ENCODE data around the gene ZKSCAN5. TPM values are rescaled to one million over a fixed set of nuclear protein-coding genes. Genes with fewer than 3 reads are reported as not detected.

The ZKSCAN5 gene
- total RNA-seq, 1 experiment from 2014 or later = 13.3 TPM

DNA sequence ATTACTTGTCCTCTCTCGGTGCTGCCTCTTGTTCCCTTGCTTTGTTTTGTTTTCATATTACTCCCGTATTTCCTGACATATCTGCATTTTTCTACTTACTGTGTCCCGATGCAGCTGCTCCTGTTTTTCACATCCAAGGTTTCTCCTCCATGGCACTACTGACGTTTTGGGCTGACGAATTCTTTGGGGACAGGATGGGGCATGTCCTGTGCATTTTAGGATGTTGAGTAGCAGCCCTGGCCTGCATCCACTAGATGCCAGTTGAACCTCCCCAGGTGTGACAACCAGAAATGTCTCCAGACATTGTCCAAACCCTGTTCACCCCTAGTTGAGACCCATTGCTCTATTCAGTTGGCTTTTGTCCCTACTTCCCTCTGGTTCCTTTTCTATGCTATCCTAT, 19.4 kb upstream of the ZKSCAN5 start:
- H3K4me1 ChIP-seq (ENCODE audit: insufficient read depth, low read length, poor library complexity, severe bottlenecking) = no peaks in the 10 kb centered on the region
- TF ChIP-seq EZH2 (IDR thresholded peaks at IDR 0.05; ENCODE audit: borderline replicate concordance, low read depth, low read length, poor library complexity, severe bottlenecking) = no peak
- TF ChIP-seq, protein P1, sequence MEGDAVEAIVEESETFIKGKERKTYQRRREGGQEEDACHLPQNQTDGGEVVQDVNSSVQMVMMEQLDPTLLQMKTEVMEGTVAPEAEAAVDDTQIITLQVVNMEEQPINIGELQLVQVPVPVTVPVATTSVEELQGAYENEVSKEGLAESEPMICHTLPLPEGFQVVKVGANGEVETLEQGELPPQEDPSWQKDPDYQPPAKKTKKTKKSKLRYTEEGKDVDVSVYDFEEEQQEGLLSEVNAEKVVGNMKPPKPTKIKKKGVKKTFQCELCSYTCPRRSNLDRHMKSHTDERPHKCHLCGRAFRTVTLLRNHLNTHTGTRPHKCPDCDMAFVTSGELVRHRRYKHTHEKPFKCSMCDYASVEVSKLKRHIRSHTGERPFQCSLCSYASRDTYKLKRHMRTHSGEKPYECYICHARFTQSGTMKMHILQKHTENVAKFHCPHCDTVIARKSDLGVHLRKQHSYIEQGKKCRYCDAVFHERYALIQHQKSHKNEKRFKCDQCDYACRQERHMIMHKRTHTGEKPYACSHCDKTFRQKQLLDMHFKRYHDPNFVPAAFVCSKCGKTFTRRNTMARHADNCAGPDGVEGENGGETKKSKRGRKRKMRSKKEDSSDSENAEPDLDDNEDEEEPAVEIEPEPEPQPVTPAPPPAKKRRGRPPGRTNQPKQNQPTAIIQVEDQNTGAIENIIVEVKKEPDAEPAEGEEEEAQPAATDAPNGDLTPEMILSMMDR (conservative IDR thresholded peaks at IDR 0.05; ENCODE audit: low read depth, low read length) = no peak
- intact Hi-C loops (cut with micrococcal nuclease; ENCODE audit: unreplicated experiment) = no loop called here
- POLR2A ChIA-PET (ENCODE audit: low non-redundant PET) = no interaction called here
- DNase-seq (ENCODE audit: low spot score) = no peak
- H3K36me3 ChIP-seq (ENCODE audit: insufficient read depth, low read length, poor library complexity, severe bottlenecking) = peaks cover 10% of the 10 kb centered on the region
- no peaks in the 10 kb centered on the region for H3K27me3 ChIP-seq (replicated peaks; ENCODE audit: insufficient read depth, low read depth, low read length, poor library complexity)
- H3K9me3 ChIP-seq (ENCODE audit: low read depth, low read length, poor library complexity, severe bottlenecking) = no peaks in the 10 kb centered on the region
- no peak overlapping the region for H3K4me3 ChIP-seq (ENCODE audit: low read depth, low read length, poor library complexity, severe bottlenecking)
- H3K27ac ChIP-seq (ENCODE audit: low read depth, low read length, poor library complexity, severe bottlenecking) = no peak overlapping the region
- CTCF ChIA-PET = no interaction called here
- BruUV-seq (replicated peaks) = no TSS peak

DNA sequence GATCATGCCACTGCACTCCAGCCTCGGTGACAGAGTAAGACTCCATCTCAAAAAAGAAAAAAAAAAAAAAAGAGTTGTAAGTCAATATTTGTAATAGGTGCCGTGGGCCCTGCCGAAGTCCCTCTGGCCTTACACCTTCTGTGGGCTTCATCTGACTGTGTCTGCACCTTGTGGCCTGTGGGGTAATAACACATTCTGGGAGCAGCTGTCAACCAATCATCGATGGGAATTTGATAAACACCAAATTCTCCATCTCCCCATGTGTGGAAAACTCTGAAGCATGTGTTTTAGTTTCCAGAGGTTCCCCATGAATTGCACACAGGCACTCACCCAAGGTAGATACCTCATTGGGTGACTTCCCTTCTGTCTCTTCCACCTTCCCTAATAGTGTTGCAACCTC, 15.2 kb upstream of the ZKSCAN5 start:
- peaks cover 17% of the 10 kb centered on the region for H3K36me3 ChIP-seq (ENCODE audit: insufficient read depth, low read length, poor library complexity, severe bottlenecking)
- H3K4me1 ChIP-seq (ENCODE audit: insufficient read depth, low read length, poor library complexity, severe bottlenecking) = no peaks in the 10 kb centered on the region
- no peak for DNase-seq (ENCODE audit: low spot score)
- no TSS peak for BruUV-seq (replicated peaks)
- TF ChIP-seq EZH2 (IDR thresholded peaks at IDR 0.05; ENCODE audit: borderline replicate concordance, low read depth, low read length, poor library complexity, severe bottlenecking) = no peak
- TF ChIP-seq, protein P1 (conservative IDR thresholded peaks at IDR 0.05; ENCODE audit: low read depth, low read length) = no peak
- no peaks in the 10 kb centered on the region for H3K27me3 ChIP-seq (replicated peaks; ENCODE audit: insufficient read depth, low read depth, low read length, poor library complexity)
- intact Hi-C loops (cut with micrococcal nuclease; ENCODE audit: unreplicated experiment) = no loop called here
- ChIA-PET CTCF (interaction anchor here (0.7 kb wide), 1 partner anchor 81 kb away, joined by 3 read pairs; the partner anchor contains the start of gene PDAP1), POLR2A (ENCODE audit: low non-redundant PET) (no interaction called here)
- no peak overlapping the region for H3K27ac ChIP-seq (ENCODE audit: low read depth, low read length, poor library complexity, severe bottlenecking)
- peaks cover 16% of the 10 kb centered on the region for H3K9me3 ChIP-seq (ENCODE audit: low read depth, low read length, poor library complexity, severe bottlenecking)
- H3K4me3 ChIP-seq (ENCODE audit: low read depth, low read length, poor library complexity, severe bottlenecking) = no peak overlapping the region

DNA sequence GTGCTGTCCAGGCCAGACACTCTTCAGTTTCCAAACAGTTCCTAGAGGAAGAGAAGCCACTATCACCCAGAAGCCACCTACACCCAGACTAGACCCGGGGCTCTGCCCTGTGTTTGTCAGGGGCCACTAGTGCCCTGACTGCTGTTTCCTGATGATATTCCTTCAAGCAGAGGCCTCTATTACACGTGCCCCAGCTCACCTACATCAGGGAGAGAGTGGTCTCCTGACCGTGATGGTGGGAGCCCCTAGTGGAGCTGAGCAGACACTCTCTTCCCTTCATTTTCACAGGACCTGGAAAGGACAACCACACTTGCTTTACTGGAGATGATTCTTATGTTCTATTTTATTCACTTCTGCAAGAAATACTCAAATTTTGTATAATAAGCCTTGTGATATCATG, 13.6 kb upstream of the ZKSCAN5 start:
- H3K4me3 ChIP-seq (ENCODE audit: low read depth, low read length, poor library complexity, severe bottlenecking) = no peak overlapping the region
- no TSS peak for BruUV-seq (replicated peaks)
- intact Hi-C loops (cut with micrococcal nuclease; ENCODE audit: unreplicated experiment) = no loop called here
- H3K27me3 ChIP-seq (replicated peaks; ENCODE audit: insufficient read depth, low read depth, low read length, poor library complexity) = no peaks in the 10 kb centered on the region
- no peak overlapping the region for H3K27ac ChIP-seq (ENCODE audit: low read depth, low read length, poor library complexity, severe bottlenecking)
- ChIA-PET POLR2A (ENCODE audit: low non-redundant PET) (no interaction called here), CTCF (no interaction called here)
- H3K4me1 ChIP-seq (ENCODE audit: insufficient read depth, low read length, poor library complexity, severe bottlenecking) = no peaks in the 10 kb centered on the region
- H3K9me3 ChIP-seq (ENCODE audit: low read depth, low read length, poor library complexity, severe bottlenecking) = peaks cover 21% of the 10 kb centered on the region
- TF ChIP-seq EZH2 (IDR thresholded peaks at IDR 0.05; ENCODE audit: borderline replicate concordance, low read depth, low read length, poor library complexity, severe bottlenecking) = no peak
- TF ChIP-seq, protein P1 (conservative IDR thresholded peaks at IDR 0.05; ENCODE audit: low read depth, low read length) = no peak
- no peak for DNase-seq (ENCODE audit: low spot score)
- H3K36me3 ChIP-seq (ENCODE audit: insufficient read depth, low read length, poor library complexity, severe bottlenecking) = peaks cover 20% of the 10 kb centered on the region

All from A673 (cell line).